Choroid plexus epithelial cell (primary cell): ENCODE data around the gene TMEM45B.
"Not testable (repeated sequence)": the region's sequence is repeated elsewhere in the genome, so short reads cannot be mapped to it uniquely, and the experiment has no call there.

ENCODE experiments used
- DNase-seq: peaks from one replicate; pipeline ENCODE4 v3.0.0-alpha.2; 2010; ENCODE audit warnings: low read depth
- H3K4me3 ChIP-seq: 2 replicates; pipeline ENCODE4 v1.5.1; 2011; ENCODE audit warnings: low read depth, mild to moderate bottlenecking, control low read depth, low read length, moderate library complexity
- CTCF ChIP-seq: conservative IDR thresholded peaks from 2 replicates; pipeline ENCODE4 v1.5.1; 2011; ENCODE audit warnings: low read depth, mild to moderate bottlenecking, control low read depth, inconsistent platforms, low read length, moderate library complexity

TMEM45B gene

GRCh38 chr11:129828301-129828836 lies 12.7 kb downstream of the TMEM45B start:
- H3K4me3 ChIP-seq: no peak overlapping the region
- no peak for TF ChIP-seq CTCF
- no peak for DNase-seq

- DNase-seq, H3K4me3 ChIP-seq: not testable (repeated sequence)
Observed at GRCh38 chr11:129829497-129829896, 13.8 kb downstream of the TMEM45B start.

- DNase-seq, H3K4me3 ChIP-seq: not testable (repeated sequence)
Observed at GRCh38 chr11:129831227-129831626, 15.6 kb downstream of the TMEM45B start.

GRCh38 chr11:129833260-129833659 lies 17.6 kb downstream of the TMEM45B start:
- DNase-seq: not testable (repeated sequence)

GRCh38 chr11:129836423-129836891 lies 20.8 kb downstream of the TMEM45B start:
- H3K4me3 ChIP-seq, DNase-seq: not testable (repeated sequence)

More at GRCh38 chr11:129833260-129833659, 17.6 kb downstream of the TMEM45B start:
- not testable (repeated sequence) for H3K4me3 ChIP-seq

GRCh38 chr11:129836979-129837378 lies 21.3 kb downstream of the TMEM45B start:
- TF ChIP-seq CTCF: no peak
- DNase-seq: no peak

GRCh38 chr11:129840236-129840635 lies 24.6 kb downstream of the TMEM45B start:
- TF ChIP-seq CTCF: no peak
- no peak for DNase-seq
- no peak overlapping the region for H3K4me3 ChIP-seq

More at GRCh38 chr11:129836979-129837378, 21.3 kb downstream of the TMEM45B start:
- no peak overlapping the region for H3K4me3 ChIP-seq

- DNase-seq: no peak
- no peak overlapping the region for H3K4me3 ChIP-seq
- no peak for TF ChIP-seq CTCF
Observed at GRCh38 chr11:129842138-129842537, 26.5 kb downstream of the TMEM45B start.

GRCh38 chr11:129846508-129847335 lies 31.1 kb downstream of the TMEM45B start:
- H3K4me3 ChIP-seq: no peak overlapping the region
- peak; percentile 97 for DNase-seq
- TF ChIP-seq CTCF: no peak

- H3K4me3 ChIP-seq, DNase-seq: not testable (repeated sequence)
Observed at GRCh38 chr11:129847361-129847760, 31.7 kb downstream of the TMEM45B start.
